Hematopoietic multipotent progenitor cell treated with erythropoietin and hydrocortisone succinate and interleukin-3 and kit ligand, for 15 days (in vitro differentiated cells): ENCODE data around the gene RPL34.
A peak's percentile ranks its signal among the peaks of the same experiment; 100 is the strongest.

Source experiments
- DNase-seq: peaks from one replicate; pipeline ENCODE4 v3.0.0-alpha.2; 2015; ENCODE audit warnings: low spot score

Gene RPL34

DNA sequence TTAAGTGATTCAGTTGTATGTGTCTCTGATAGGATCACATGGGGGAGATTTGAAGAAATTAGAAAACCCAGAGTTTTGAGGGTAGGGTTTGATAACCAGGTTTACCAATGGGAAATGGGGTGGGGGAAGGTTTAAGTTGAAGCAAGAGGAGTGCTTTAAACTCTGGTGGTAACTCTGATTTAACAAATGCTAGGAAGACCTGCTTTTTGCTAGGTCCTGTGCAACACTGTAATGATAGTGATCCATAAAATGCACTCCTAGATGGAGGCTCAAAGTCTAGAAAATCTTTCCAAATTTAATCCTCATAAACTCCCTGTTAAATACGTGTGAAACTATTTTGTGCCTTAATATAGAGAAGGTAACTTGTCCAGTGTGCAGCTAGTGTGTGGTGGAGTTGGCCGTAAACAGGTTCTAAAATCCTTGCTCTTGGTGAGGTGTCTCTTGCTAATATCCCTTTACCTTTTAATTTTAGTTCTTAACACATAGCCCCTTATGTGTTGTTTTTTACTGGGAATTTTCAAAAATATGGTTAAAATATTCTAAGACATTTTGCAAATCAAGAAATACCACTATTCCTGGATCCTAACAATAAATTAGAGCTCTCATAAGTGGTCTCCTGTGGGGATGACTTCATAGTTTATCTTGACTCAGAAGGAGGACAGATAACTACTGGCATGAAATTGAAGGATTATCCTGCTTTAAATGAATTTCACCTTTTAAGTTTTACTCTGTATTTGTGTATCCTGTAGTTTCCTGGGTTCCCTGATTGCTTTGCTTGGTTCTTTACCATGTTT is 4.1 kb downstream of the RPL34 start:
- DNase-seq = no peak

DNA sequence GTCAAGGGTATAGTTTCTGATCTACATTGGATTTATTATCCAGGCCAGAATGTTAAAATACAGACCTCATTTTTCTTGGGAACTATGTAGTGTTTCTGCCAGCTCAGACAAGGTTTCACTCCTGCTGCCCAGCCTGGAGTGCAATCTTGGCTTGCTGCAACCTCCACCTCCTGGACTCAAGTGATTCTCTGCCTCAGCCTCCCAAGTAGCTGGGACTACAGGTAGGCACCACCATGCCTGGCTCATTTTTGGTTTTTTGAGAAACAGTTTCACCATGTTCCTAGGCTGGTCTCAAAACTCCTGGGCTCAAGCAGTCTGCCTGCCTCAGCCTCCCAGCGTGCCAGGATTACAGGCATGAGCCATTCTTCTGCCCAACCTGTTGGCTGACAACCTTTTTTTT is 5.7 kb downstream of the RPL34 start:
- no peak for DNase-seq

DNA sequence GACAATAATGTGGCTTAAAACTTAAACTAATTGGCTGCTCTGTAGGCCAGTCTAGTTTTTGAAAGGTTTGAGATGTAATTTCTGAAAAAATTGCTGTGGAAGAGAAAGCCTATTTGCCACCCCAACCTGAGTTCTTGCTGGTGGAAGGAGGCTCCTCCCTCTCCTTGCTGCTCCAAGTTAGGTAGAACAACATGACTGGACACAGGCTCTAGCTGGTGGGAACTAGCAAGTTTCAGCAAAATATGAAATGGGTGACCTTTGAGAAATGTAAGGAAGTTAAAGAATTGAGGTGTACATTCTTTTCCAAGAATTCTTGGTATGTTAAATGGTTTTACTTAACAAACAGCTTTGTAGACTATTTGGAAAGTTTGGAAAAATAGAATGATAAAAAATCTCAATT is 8.0 kb downstream of the RPL34 start:
- DNase-seq = no peak

DNA sequence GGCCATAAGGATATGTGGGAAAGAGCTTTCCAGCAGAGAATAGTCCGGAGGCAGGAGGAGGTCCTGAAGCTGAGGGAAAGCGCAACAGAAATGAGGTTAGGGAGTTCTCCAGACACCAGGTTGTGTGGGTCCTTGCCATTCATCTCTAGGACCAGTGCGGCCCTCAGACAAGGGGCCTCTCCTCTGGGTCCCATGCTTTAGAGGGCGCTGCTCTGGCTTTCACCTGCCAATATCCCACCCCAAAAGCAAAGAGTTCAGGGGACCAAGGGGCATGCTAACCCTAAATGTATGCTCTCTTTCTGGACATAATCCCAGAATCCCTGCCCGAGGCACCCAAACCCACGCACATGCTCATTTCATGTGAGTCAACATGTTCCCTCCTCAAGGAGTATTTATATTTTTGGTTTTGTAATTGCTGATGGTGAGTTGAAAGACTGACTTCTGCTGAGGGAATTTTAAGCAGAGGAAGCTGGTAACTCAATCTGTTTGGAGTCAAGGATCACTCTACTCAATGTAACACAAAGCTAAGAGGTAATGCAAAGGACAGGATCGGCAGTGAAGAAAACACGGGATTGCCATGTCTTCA is 14.8 kb downstream of the RPL34 start:
- DNase-seq = no peak

DNA sequence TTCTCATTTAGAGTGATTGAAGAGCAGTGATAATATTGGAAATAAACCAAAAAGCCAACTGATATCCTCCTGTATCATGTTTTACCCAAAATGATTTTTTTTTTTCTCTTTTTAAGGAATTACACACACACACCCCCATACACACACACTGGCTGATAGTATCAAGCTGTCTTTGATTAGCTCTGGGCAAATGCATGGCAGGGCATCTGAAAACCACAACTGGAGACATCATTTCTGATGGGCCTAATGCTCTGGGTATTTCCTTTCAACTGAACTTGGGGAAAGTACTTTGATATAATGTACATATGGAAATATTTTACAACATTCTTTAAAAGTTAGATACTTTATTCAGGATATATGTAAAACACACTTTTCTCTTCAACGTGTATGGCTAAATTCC is 15.9 kb downstream of the RPL34 start:
- no peak for DNase-seq

DNA sequence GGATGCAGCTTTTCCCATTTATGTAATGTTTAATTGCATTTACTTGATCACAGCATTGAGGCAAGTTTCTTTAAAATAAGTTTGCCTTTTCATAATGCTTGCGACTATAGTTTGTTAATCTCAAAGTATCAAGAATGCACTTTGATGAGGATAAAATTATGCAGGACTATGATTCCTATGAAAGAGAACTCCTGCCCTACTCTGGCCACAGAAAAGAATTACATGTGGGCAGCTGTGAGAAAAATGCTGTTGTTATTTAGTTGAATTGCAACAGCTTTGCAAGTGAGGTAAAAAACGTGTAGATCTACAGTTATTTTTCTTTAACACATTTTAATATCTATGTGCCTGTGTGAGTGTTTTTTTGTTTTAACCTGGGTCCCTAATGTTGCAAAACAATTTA is 17.5 kb downstream of the RPL34 start:
- no peak for DNase-seq

DNA sequence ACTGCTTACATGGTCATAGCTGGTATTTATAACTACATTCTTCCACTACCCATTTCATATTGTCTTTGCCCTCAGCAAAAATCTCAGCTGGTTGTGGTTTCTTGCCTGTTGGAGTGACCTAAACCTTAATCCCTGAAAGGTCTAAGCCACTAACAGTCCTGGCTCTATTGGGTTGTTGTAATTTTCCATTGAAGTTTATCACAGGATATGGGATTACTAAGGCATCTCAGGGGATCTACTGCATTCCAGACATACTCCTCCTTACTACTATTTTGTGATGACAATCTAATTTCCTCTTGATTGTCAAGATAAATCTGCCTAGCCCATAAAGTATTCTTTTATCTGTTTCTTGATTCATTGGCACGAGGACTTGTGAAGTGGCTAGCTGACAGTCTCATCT is 23.9 kb downstream of the RPL34 start:
- no peak for DNase-seq

DNA sequence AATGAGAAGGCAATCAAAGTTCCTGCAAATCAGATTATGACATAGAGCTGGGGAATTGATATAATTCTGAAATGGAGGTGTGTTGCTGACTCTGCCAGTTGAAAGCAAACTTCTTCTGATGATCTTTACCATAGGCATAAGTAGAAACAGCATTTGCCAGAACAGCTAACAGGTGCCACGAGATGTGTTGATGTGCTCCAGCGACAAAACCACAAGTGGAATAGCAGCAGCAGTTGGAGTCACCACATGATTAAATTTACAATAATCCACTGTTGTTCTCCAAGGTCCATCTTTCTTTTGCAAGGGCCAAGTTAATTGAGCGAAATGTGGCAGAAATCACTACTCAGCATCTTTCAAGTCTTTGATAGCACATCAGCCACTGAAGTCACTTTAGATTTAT is 26.3 kb downstream of the RPL34 start:
- DNase-seq = no peak

DNA sequence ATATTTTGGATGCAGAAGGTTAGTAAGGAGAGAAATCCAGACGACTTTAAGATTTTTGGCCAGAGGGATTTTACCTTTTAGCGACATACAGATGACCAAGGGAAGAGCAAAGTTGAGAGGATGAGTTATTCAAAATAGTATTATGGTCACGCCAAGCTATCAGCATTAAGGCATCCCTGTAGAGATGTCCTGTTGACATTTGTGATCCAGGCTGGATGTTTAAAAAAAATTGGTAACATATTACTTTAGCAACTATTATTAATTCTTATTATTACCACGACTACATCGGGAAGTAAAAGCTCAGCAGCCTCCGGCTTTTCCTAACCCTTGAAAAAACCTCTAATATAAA is 29.5 kb downstream of the RPL34 start:
- DNase-seq = no peak

DNA sequence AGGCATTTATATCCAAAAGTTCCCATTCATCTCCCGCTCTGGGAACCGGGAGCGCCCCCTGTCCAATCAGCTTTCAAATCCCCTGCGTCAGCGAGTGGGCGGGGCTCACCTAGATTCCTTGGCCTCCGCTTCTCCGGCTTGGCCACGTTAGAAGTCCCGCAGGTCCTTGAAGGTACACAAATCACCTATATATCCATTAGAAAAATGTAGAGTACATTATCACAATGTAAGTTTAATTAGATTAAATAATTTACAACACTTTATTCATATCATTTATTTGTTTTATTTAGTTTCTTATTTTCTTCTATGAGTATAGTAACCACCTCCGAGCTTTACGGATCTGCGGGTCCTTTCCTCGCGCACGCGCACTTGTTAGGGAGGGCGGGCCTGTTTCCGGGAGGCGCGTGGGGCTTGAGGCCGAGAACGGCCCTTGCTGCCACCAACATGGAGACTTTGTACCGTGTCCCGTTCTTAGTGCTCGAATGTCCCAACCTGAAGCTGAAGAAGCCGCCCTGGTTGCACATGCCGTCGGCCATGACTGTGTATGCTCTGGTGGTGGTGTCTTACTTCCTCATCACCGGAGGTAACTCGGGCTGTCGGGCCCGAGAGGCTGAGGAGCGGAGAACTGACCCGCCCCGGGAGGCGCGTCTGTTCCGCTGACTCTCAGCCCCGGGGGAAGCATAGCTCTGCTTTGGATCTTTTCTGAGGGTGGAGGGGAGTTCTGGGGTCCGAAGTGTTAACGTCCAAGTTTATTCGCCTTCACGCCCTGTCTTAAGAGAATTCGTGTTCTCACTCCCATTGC is 30.0 kb downstream of the RPL34 start, which contains the start of gene OSTC:
Gene OSTC, plus strand, starts transcription at position 388 of the 802 bp plus-strand sequence. Its CDS starts 57 bp downstream, at position 445.
- DNase-seq = peak; percentile 96

DNA sequence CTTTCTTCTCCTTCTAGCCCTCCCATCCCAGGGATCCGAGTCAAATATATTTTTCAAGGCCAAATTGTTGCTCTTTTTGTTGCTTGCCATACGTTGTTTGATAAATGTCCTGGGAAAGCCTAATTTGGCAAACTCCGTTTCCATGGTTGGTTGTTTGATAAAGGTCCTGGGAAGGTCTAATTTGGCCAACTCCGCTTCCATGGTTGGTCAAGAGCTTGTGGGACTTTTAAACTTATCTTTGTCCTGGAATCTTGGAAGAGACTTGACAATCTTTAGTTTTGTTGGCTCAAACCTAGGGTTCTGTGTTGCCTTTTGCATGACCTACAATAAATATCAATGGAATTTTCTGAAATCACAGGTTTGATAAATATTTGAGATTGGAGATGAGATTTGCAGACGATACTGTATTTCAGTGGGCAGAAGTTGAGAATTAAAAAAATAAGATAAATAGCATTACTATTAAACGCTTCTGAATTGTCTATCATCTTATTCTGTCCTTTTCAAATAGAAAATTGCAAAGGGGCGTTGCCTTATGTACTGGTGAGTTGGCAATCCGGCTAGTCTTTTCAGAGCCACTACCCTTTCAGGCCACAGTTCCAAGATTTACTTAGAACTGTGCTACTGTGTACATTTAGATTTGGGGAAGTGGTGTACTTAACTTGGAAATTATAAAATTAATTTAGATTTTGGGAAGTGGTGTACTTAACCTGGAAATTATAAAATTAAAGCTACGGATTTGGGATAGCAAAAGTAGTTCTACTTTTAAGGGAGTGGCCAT is 30.8 kb downstream of the RPL34 start:
- DNase-seq = peak; percentile 44

DNA sequence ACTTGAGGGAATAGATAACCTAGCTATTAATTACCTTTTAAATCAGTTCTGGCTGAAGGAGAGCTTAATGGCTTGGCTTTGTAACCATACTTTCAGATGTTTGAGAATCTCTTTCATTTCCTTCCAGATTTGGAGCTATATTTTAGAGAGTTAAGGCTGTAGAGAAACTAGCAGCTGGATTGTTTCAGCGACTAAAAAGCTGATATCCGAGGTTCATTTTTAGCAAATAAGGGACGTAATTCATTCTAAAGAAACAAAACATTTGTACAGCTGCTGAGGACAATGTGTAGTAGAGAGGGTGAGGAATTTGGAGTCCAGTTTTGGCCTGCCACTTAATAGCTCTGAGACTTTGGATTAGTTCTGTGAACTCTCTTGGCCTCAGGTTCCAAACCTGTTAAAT is 42.3 kb downstream of the RPL34 start:
- no peak for DNase-seq

DNA sequence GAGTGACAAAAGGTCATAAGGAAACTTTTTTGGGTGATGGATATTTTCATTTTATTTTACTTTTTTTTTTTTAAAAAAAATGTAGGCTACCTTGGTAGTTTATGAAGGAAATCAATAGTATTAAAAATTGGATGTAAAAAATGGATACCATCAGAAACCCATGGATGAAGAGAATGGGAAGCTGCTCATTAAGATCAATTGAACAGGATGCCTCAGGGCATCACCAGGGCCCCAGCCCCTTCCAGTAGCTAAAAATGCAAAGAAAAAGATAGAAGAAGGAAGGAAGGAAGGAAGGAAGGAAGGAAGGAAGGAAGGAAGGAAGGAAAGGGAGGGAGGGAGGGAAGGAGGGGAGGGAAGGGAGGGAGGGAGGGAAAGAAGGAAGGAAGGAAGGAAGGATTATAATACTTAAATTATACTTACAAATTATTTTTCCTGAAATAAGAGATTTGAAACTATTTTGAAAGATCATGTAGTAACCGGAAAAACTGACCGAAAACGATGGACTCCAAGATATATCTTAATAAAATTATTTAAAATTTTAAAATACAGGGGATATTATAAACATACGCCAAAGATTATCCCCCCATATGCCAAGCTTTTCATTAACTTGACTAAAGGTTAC is 54.1 kb downstream of the RPL34 start:
- no peak for DNase-seq
